ENCODE measurements around the gene RIMKLB. TPM values are rescaled to one million over a fixed set of nuclear protein-coding genes. Genes with fewer than 3 reads are reported as not detected.
"Not testable (repeated sequence)": the region's sequence is repeated elsewhere in the genome, so short reads cannot be mapped to it uniquely, and the experiment has no call there.

Gene RIMKLB
- total and polyA plus RNA-seq, 2 experiments from 2014 or later, result 19.4 to 23.2 TPM

DNA sequence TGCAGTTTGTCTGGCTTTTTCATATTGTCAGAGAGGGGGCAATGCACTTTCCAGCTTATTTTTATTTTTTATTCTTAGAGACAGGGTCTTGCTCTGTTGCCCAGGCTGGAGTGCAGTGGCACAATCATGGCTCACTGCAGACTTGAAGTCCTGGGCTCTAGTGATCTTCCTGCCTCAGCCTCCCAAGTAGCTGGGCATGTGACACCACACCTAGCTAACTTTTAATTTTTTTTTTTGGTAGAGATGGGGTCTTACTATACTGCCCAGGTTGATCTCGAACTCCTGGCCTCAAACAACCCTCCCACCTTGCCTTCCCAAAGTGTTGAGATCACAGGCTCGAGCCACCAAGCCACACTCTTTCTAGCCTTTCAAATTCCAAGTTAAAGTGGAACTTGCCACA, 120.7 kb downstream of the RIMKLB start:
- Histone ChIP-seq H3K9me3 (ENCODE audit: low read depth) (no peaks in the 10 kb centered on the region), H3F3A (ENCODE audit: insufficient read depth) (no peaks in the 10 kb centered on the region), H3K27ac (no peak overlapping the region), H4K20me1 (ENCODE audit: insufficient read depth) (no peaks in the 10 kb centered on the region), H3K9ac (no peak overlapping the region), H3K4me3 (no peak overlapping the region), H3K27me3 (replicated peaks; ENCODE audit: insufficient read depth) (no peaks in the 10 kb centered on the region), H3K4me1 (ENCODE audit: insufficient read depth) (no peaks in the 10 kb centered on the region), H3K36me3 (ENCODE audit: low read depth) (no peaks in the 10 kb centered on the region), H3K4me2 (ENCODE audit: unreplicated experiment) (no peak overlapping the region), H3K79me2 (ENCODE audit: insufficient read depth) (no peaks in the 10 kb centered on the region), H3K9me2 (ENCODE audit: insufficient read depth) (no peaks in the 10 kb centered on the region), H2AFZ (no peak overlapping the region)
- in situ Hi-C loops (cut with MboI), result no loop called here
- no peak for TF ChIP-seq EZH2phosphoT487 (IDR thresholded peaks at IDR 0.05; ENCODE audit: insufficient read depth, low read depth)
- no peak for TF ChIP-seq EZH2 (IDR thresholded peaks at IDR 0.05; ENCODE audit: insufficient read depth, poor library complexity, severe bottlenecking)
- no peak for DNase-seq
- 65 to 80% methylated on average over 1 to 2 of the region's 2 CpGs for WGBS, 2 experiments (ENCODE audit: low coverage in 1 of 2, low lambda C conversion rate in 2 of 2, missing lambda C conversion rate in 2 of 2)

DNA sequence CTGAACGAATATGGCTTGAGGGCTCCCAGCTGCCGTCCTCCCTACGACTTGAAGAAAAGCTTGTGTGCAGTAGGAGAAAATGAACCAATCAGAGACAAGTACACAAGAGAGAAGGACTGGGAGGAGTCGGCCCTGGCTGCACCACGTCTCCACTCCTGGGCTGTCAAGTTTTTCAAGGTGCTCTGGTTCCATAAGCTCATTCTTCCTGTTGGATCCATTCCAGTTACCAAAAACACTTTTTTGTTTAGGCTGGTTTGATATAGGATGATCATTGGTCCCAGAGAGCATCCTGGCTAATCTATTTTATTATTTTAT, 121.8 kb downstream of the RIMKLB start:
- H2AFZ ChIP-seq, result no peak overlapping the region
- in situ Hi-C loops (cut with MboI), result no loop called here
- WGBS, 2 experiments (ENCODE audit: low coverage in 1 of 2, low lambda C conversion rate in 2 of 2, missing lambda C conversion rate in 2 of 2), result 8 to 17% methylated on average over 5 of the region's 5 CpGs
- no peaks in the 10 kb centered on the region for H4K20me1 ChIP-seq (ENCODE audit: insufficient read depth)
- H3K4me1 ChIP-seq (ENCODE audit: insufficient read depth), result no peaks in the 10 kb centered on the region
- no peak overlapping the region for H3K9ac ChIP-seq
- no peaks in the 10 kb centered on the region for H3K27me3 ChIP-seq (replicated peaks; ENCODE audit: insufficient read depth)
- no peaks in the 10 kb centered on the region for H3F3A ChIP-seq (ENCODE audit: insufficient read depth)
- no peaks in the 10 kb centered on the region for H3K9me2 ChIP-seq (ENCODE audit: insufficient read depth)
- DNase-seq, result no peak
- TF ChIP-seq EZH2phosphoT487 (IDR thresholded peaks at IDR 0.05; ENCODE audit: insufficient read depth, low read depth), result no peak
- TF ChIP-seq EZH2 (IDR thresholded peaks at IDR 0.05; ENCODE audit: insufficient read depth, poor library complexity, severe bottlenecking), result no peak
- no peaks in the 10 kb centered on the region for H3K9me3 ChIP-seq (ENCODE audit: low read depth)
- H3K27ac ChIP-seq, result no peak overlapping the region
- H3K36me3 ChIP-seq (ENCODE audit: low read depth), result no peaks in the 10 kb centered on the region
- H3K79me2 ChIP-seq (ENCODE audit: insufficient read depth), result no peaks in the 10 kb centered on the region
- H3K4me3 ChIP-seq, result no peak overlapping the region
- no peak overlapping the region for H3K4me2 ChIP-seq (ENCODE audit: unreplicated experiment)

DNA sequence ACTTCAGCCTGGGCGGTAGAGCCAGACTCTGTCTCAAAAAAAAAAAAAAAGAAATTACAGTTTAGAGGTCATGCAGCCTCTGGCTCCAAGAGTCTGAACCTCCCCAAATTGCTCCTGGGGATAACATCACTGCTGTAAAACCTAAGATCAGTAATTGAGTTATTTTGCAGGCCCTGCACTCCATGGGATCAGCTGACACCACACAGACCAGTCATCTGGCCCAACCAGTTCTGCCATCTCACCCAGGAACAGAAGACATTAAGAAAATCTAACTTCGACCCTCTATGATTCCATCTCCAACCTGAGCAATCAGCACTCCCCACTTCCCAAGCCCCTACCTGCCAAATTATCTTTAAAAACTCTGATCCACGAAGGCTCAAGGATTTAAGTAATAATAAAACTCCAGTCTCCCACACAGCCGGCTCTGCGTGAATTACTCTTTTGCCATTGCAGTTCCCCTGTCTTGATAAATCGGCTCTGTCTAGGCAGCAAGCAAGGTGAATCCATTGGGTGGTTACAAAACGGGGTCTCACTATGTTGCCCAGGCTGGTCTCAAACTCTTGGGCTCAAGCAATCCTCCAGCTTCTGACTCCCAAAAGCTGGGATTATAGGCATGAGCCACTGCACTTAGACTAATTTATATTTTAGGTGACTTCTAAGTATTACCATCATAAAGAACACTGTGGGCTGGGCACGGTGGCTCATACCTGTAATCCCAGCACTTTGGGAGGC, 123.1 kb downstream of the RIMKLB start:
- H3K9me2 ChIP-seq (ENCODE audit: insufficient read depth); H3K79me2 ChIP-seq (ENCODE audit: insufficient read depth); H3K9me3 ChIP-seq (ENCODE audit: low read depth); H3F3A ChIP-seq (ENCODE audit: insufficient read depth); H3K27ac ChIP-seq; H3K36me3 ChIP-seq (ENCODE audit: low read depth); H3K4me3 ChIP-seq; DNase-seq; H4K20me1 ChIP-seq (ENCODE audit: insufficient read depth); H3K9ac ChIP-seq; H2AFZ ChIP-seq; in situ Hi-C loops (cut with MboI); H3K4me1 ChIP-seq (ENCODE audit: insufficient read depth); H3K4me2 ChIP-seq (ENCODE audit: unreplicated experiment); H3K27me3 ChIP-seq (replicated peaks; ENCODE audit: insufficient read depth): not testable (repeated sequence)
- WGBS, 2 experiments (ENCODE audit: low coverage in 1 of 2, low lambda C conversion rate in 2 of 2, missing lambda C conversion rate in 2 of 2), result 63% methylated on average over 7 to 8 of the region's 8 CpGs

DNA sequence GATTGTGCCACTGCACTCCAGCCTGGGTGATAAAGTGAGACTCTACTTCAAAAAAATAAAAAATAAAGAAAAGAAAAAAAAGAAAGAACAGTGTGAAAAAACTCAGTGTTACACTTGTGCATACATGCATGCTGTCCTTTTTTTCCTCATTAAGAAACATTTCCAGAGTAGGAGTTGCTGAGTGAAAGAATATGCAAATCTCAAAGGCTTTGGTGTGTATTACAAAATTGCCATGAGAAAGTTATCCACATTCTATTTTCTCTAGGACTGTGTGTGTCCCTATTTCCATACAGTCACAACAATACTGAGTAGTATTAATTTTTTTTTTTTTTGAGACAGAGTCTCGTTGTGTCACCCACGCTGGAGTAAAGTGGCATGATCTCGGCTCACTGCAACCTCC, 123.8 kb downstream of the RIMKLB start:
- Histone ChIP-seq H3K27ac (no peak overlapping the region), H3K79me2 (ENCODE audit: insufficient read depth) (no peaks in the 10 kb centered on the region), H3K4me3 (no peak overlapping the region), H3F3A (ENCODE audit: insufficient read depth) (no peaks in the 10 kb centered on the region), H3K36me3 (ENCODE audit: low read depth) (no peaks in the 10 kb centered on the region), H3K9me2 (ENCODE audit: insufficient read depth) (no peaks in the 10 kb centered on the region), H3K27me3 (replicated peaks; ENCODE audit: insufficient read depth) (no peaks in the 10 kb centered on the region), H4K20me1 (ENCODE audit: insufficient read depth) (no peaks in the 10 kb centered on the region), H3K4me1 (ENCODE audit: insufficient read depth) (no peaks in the 10 kb centered on the region), H3K4me2 (ENCODE audit: unreplicated experiment) (no peak overlapping the region), H3K9ac (no peak overlapping the region), H3K9me3 (ENCODE audit: low read depth) (peaks cover 5% of the 10 kb centered on the region), H2AFZ (no peak overlapping the region)
- no peak for DNase-seq
- 48 to 51% methylated on average over 3 of the region's 3 CpGs for WGBS, 2 experiments (ENCODE audit: low coverage in 1 of 2, low lambda C conversion rate in 2 of 2, missing lambda C conversion rate in 2 of 2)
- TF ChIP-seq EZH2 (IDR thresholded peaks at IDR 0.05; ENCODE audit: insufficient read depth, poor library complexity, severe bottlenecking), result no peak
- no peak for TF ChIP-seq EZH2phosphoT487 (IDR thresholded peaks at IDR 0.05; ENCODE audit: insufficient read depth, low read depth)
- in situ Hi-C loops (cut with MboI), result no loop called here

DNA sequence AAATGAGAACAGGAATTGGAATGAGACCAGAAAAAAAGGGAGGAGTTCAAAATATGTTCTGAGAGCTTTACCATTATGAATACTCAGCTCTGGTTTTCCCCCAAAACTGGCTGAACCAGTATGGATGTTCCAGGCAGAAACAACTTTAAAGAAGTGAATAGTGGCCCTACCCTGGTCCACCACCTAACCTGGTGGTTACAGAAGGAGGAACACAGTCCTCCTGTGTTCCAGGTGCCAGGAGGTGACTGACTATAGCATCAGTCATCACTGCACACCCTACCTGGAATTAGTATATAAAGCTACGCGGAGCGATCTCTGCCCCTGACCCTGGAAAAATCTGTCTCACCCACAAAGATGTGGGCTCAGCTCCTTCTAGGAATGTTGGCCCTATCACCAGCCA, 124.5 kb downstream of the RIMKLB start, which contains the start of gene A2ML1:
Gene A2ML1 (plus strand): TSS at position 324 of the 400 bp plus-strand sequence. CDS start 31 bp downstream, at position 355.
- no peaks in the 10 kb centered on the region for H3K4me1 ChIP-seq (ENCODE audit: insufficient read depth)
- H3K79me2 ChIP-seq (ENCODE audit: insufficient read depth), result no peaks in the 10 kb centered on the region
- H3K4me3 ChIP-seq, result no peak within 1 kb of the TSS
- no peaks in the 10 kb centered on the region for H4K20me1 ChIP-seq (ENCODE audit: insufficient read depth)
- TF ChIP-seq EZH2 (IDR thresholded peaks at IDR 0.05; ENCODE audit: insufficient read depth, poor library complexity, severe bottlenecking) (no peak), EZH2phosphoT487 (IDR thresholded peaks at IDR 0.05; ENCODE audit: insufficient read depth, low read depth) (no peak)
- no peak within 1 kb of the TSS for H3K9ac ChIP-seq
- no peak within 1 kb of the TSS for H3K27ac ChIP-seq
- WGBS, 2 experiments (ENCODE audit: low coverage in 1 of 2, low lambda C conversion rate in 2 of 2, missing lambda C conversion rate in 2 of 2), result 97 to 100% methylated on average over 3 of the region's 3 CpGs
- H3K36me3 ChIP-seq (ENCODE audit: low read depth), result no peaks in the 10 kb centered on the region
- in situ Hi-C loops (cut with MboI), result no loop called here
- no peaks in the 10 kb centered on the region for H3K27me3 ChIP-seq (replicated peaks; ENCODE audit: insufficient read depth)
- H3K9me3 ChIP-seq (ENCODE audit: low read depth), result peaks cover 5% of the 10 kb centered on the region
- no peak within 1 kb of the TSS for H2AFZ ChIP-seq
- H3F3A ChIP-seq (ENCODE audit: insufficient read depth), result no peaks in the 10 kb centered on the region
- H3K9me2 ChIP-seq (ENCODE audit: insufficient read depth), result no peaks in the 10 kb centered on the region
- H3K4me2 ChIP-seq (ENCODE audit: unreplicated experiment), result no peak within 1 kb of the TSS
- DNase-seq, result no peak
